ENCODE data around the gene MXI1. TPM values are rescaled to one million over a fixed set of nuclear protein-coding genes. Genes with fewer than 3 reads are reported as not detected.

Gene MXI1
- total RNA-seq, 1 experiment from 2014 or later = 16.6 TPM

DNA sequence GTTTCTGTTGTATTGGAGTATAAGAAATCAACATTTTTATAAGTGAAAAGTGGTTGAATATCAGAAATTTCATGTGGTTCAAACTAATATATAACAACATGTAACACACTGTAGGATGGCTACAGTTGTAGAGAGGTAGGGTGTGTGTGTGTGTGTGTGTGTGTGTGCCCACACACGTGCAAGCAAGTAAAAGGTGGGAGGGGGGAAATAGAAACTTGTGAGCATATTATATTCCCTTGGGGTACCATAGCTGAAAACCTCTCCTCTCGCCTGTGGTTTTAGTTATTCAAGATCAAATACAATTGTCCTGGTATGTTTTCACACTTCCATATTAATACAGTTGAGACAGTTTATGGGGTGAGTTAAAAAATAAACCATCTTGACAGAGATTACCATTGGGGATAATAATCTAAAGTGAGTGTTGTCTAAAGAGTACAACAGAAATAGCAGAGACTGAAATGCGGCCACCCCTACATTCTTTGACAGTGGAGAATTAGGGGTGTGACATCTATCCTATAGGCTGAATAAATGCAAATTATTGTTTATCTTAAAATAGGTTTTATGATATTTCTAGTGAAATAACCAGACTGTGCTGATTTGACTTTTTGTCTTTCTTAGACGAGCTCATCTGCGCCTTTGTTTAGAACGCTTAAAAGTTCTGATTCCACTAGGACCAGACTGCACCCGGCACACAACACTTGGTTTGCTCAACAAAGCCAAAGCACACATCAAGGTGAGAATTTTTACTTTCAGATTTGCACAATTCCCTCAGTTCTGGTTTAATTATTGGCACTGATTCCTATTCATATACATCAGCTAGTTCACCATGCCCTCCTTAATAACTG, 71.4 kb downstream of the MXI1 start:
- Mint-ChIP-seq H3K27me3 (ENCODE audit: low read depth) (no peaks in the 10 kb centered on the region), H3K4me1 (peaks cover 19% of the 10 kb centered on the region), H3K36me3 (peaks cover 6% of the 10 kb centered on the region), H3K4me3 (no peak overlapping the region), H3K9me3 (no peaks in the 10 kb centered on the region), H3K27ac (peak overlapping the region; percentile 45; the same call in 1 of the 2 replicates)
- ChIA-PET CTCF (interaction anchor here (0.9 to 3.2 kb wide), 6 partner anchors 57 to 395 kb away, joined by 3 to 19 read pairs (median 6); partner anchors contain the start of gene MXI1), POLR2A (no interaction called here)
- no peak for ATAC-seq
- no peak for DNase-seq (ENCODE audit: low spot score)
- no peak for TF ChIP-seq ZNF317 (CRISPR knock-in tag; IDR thresholded peaks at IDR 0.05; ENCODE audit: borderline replicate concordance, low read depth)
- TF ChIP-seq HMGA2 (CRISPR knock-in tag; IDR thresholded peaks at IDR 0.05) = no peak
- no peak for TF ChIP-seq ZNF416 (CRISPR knock-in tag; IDR thresholded peaks at IDR 0.05)
- no peak for TF ChIP-seq ETV6 (CRISPR knock-in tag; IDR thresholded peaks at IDR 0.05)
- no peak for TF ChIP-seq TCF7 (CRISPR knock-in tag; IDR thresholded peaks at IDR 0.05; ENCODE audit: low read depth)
- TF ChIP-seq NFE2L1 (CRISPR knock-in tag; IDR thresholded peaks at IDR 0.05) = no peak

DNA sequence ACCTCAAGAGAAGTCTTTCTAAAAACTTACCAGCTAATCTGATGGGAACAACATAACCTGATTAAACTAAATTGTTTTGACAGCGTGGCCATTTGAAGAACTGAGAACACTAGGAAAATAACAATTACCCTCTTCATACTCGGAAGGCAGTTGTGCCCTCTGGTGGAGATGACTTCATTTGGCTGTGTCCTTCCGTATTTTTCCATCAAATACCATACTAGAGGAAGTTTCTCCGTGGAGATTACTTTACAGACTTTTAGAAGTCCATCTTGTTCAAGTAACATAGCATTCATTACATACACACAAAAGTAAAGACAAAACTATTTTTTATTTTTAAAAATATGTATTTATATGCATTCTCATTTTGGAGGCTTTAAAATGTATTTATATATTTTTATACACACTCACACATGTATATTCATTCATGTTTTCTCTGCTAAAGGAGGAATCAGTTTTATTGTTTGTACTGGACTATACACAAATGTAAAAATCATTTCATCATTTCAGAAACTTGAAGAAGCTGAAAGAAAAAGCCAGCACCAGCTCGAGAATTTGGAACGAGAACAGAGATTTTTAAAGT, 72.1 kb downstream of the MXI1 start:
- Mint-ChIP-seq H3K4me1 (peaks cover 12% of the 10 kb centered on the region), H3K27ac (peak overlapping the region; percentile 45; the same call in 1 of the 2 replicates), H3K27me3 (ENCODE audit: low read depth) (no peaks in the 10 kb centered on the region), H3K9me3 (no peaks in the 10 kb centered on the region), H3K36me3 (peaks cover 6% of the 10 kb centered on the region), H3K4me3 (no peak overlapping the region)
- peak; percentile 20 for DNase-seq (ENCODE audit: low spot score)
- ChIA-PET CTCF (interaction anchor here (0.9 to 3.2 kb wide), 7 partner anchors 19 to 395 kb away, joined by 3 to 19 read pairs (median 3); partner anchors contain the start of gene MXI1), POLR2A (no interaction called here)
- TF ChIP-seq GABPB1 (CRISPR knock-in tag; IDR thresholded peaks at IDR 0.05) (no peak), IRF2 (CRISPR knock-in tag; IDR thresholded peaks at IDR 0.05; ENCODE audit: borderline replicate concordance, low read depth) (no peak), ELF4 (CRISPR knock-in tag; IDR thresholded peaks at IDR 0.05; ENCODE audit: low read depth) (no peak), ZNF317 (CRISPR knock-in tag; IDR thresholded peaks at IDR 0.05; ENCODE audit: borderline replicate concordance, low read depth) (no peak), TP53 (CRISPR knock-in tag; IDR thresholded peaks at IDR 0.05) (no peak), CREB1 (CRISPR knock-in tag; IDR thresholded peaks at IDR 0.05) (no peak), ZNF219 (CRISPR knock-in tag; IDR thresholded peaks at IDR 0.05; ENCODE audit: borderline replicate concordance) (no peak), EMX1 (CRISPR knock-in tag; IDR thresholded peaks at IDR 0.05) (no peak), NFATC4 (CRISPR knock-in tag; IDR thresholded peaks at IDR 0.05) (no peak), TEAD1 (CRISPR knock-in tag; IDR thresholded peaks at IDR 0.05) (no peak), OVOL2 (CRISPR knock-in tag; IDR thresholded peaks at IDR 0.05; ENCODE audit: borderline replicate concordance) (no peak)
- TF ChIP-seq, protein P1, sequence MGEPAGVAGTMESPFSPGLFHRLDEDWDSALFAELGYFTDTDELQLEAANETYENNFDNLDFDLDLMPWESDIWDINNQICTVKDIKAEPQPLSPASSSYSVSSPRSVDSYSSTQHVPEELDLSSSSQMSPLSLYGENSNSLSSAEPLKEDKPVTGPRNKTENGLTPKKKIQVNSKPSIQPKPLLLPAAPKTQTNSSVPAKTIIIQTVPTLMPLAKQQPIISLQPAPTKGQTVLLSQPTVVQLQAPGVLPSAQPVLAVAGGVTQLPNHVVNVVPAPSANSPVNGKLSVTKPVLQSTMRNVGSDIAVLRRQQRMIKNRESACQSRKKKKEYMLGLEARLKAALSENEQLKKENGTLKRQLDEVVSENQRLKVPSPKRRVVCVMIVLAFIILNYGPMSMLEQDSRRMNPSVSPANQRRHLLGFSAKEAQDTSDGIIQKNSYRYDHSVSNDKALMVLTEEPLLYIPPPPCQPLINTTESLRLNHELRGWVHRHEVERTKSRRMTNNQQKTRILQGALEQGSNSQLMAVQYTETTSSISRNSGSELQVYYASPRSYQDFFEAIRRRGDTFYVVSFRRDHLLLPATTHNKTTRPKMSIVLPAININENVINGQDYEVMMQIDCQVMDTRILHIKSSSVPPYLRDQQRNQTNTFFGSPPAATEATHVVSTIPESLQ (CRISPR knock-in tag; IDR thresholded peaks at IDR 0.05) = no peak
- TF ChIP-seq, protein P2, sequence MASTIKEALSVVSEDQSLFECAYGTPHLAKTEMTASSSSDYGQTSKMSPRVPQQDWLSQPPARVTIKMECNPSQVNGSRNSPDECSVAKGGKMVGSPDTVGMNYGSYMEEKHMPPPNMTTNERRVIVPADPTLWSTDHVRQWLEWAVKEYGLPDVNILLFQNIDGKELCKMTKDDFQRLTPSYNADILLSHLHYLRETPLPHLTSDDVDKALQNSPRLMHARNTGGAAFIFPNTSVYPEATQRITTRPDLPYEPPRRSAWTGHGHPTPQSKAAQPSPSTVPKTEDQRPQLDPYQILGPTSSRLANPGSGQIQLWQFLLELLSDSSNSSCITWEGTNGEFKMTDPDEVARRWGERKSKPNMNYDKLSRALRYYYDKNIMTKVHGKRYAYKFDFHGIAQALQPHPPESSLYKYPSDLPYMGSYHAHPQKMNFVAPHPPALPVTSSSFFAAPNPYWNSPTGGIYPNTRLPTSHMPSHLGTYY (CRISPR knock-in tag; IDR thresholded peaks at IDR 0.05) = no peak
- TF ChIP-seq, protein P3, sequence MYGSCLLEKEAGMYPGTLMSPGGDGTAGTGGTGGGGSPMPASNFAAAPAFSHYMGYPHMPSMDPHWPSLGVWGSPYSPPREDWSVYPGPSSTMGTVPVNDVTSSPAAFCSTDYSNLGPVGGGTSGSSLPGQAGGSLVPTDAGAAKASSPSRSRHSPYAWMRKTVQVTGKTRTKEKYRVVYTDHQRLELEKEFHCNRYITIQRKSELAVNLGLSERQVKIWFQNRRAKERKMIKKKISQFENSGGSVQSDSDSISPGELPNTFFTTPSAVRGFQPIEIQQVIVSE (CRISPR knock-in tag; IDR thresholded peaks at IDR 0.05; ENCODE audit: borderline replicate concordance) = no peak
- TF ChIP-seq, protein P4, sequence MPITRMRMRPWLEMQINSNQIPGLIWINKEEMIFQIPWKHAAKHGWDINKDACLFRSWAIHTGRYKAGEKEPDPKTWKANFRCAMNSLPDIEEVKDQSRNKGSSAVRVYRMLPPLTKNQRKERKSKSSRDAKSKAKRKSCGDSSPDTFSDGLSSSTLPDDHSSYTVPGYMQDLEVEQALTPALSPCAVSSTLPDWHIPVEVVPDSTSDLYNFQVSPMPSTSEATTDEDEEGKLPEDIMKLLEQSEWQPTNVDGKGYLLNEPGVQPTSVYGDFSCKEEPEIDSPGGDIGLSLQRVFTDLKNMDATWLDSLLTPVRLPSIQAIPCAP (CRISPR knock-in tag; IDR thresholded peaks at IDR 0.05) = no peak
- TF ChIP-seq, protein P5, sequence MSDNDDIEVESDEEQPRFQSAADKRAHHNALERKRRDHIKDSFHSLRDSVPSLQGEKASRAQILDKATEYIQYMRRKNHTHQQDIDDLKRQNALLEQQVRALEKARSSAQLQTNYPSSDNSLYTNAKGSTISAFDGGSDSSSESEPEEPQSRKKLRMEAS (CRISPR knock-in tag; IDR thresholded peaks at IDR 0.05) = no peak
- TF ChIP-seq, protein P6, sequence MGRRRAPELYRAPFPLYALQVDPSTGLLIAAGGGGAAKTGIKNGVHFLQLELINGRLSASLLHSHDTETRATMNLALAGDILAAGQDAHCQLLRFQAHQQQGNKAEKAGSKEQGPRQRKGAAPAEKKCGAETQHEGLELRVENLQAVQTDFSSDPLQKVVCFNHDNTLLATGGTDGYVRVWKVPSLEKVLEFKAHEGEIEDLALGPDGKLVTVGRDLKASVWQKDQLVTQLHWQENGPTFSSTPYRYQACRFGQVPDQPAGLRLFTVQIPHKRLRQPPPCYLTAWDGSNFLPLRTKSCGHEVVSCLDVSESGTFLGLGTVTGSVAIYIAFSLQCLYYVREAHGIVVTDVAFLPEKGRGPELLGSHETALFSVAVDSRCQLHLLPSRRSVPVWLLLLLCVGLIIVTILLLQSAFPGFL (CRISPR knock-in tag; IDR thresholded peaks at IDR 0.05; ENCODE audit: borderline replicate concordance) = no peak
- ATAC-seq = peak; percentile 64

Data from WTC11 (cell line).